Stimulated activated CD4-positive, alpha-beta T cell treated with anti-CD3 and anti-CD28 coated beads, Interleukin-2, amount 100 ng/mL, for 48 hours (primary cell): ENCODE measurements around the gene SMPD3.

Experiments
- DNase-seq, 2 donors: peaks; one replicate each; pipeline ENCODE4 v3.0.0-alpha.2; 2020

SMPD3 gene

DNA sequence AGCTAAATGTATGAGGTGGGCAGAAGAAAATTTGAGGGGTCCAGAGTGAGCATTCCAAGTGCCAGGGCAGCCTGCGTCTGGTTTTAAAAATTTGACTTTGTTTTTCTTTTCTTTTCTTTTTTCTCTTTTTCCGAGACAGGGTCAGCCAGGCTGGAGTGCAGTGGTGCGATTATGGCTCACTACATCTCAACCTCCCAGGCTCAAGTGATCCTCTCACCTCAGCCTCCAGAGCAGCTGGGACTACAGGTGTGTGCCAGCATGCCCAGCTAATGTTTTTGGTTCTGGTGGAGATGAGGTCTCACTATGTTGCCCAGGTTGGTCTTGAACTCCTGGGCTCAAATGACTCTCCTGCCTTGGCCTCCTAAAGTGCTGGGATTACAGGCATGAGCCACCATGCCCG, 15.6 kb downstream of the SMPD3 start:
- DNase-seq, result no peak

- DNase-seq, result no peak
Measured at GRCh38 chr16:68429076-68429854, 19.0 kb downstream of the SMPD3 start.

GRCh38 chr16:68427649-68428303, 20.5 kb downstream of the SMPD3 start:
- no peak for DNase-seq

GRCh38 chr16:68426347-68426652, 22.0 kb downstream of the SMPD3 start:
- DNase-seq, result no peak

GRCh38 chr16:68425498-68426346, 22.6 kb downstream of the SMPD3 start:
- no peak for DNase-seq

DNA sequence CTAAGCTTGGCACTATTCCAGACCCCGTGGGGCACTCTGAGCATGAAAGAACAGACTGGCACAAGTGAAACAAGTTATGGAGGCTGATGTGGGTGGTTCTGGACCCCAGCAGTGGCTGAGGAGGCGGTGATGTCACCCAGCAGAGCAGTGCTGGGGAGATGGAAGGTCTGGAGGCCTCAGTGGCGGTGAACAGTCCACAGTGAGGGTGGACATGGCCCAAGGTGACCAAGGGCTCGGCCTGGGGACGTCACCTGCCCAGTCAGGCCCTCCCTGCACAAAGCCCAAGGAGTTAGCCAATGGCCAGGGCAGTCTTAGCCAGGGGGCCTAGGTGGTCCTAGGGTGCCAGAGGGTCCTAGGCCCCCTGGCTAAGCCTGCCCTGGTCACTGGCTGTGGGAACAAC, 24.5 kb downstream of the SMPD3 start:
- no peak for DNase-seq

GRCh38 chr16:68422396-68422960, 25.8 kb downstream of the SMPD3 start:
- no peak for DNase-seq

DNA sequence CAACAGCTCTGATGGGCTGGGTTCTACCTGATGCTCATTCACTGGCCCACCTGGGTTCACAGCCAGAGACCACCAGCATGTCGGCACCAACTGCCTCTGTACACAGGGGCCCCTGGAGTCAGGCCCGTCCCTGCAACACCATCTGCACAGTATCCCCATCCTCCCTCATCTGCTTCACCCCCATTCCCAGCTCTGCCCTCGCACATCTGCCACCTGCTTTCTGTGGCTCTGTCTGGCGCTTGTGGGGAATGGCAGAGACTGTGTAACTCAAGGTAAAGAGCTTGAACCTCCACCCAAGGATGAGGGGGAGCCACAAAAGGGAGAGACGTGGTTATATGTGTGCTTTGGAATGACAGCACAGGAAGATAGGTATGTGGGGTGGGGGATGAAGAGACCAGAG, 27.2 kb downstream of the SMPD3 start:
- no peak for DNase-seq

DNA sequence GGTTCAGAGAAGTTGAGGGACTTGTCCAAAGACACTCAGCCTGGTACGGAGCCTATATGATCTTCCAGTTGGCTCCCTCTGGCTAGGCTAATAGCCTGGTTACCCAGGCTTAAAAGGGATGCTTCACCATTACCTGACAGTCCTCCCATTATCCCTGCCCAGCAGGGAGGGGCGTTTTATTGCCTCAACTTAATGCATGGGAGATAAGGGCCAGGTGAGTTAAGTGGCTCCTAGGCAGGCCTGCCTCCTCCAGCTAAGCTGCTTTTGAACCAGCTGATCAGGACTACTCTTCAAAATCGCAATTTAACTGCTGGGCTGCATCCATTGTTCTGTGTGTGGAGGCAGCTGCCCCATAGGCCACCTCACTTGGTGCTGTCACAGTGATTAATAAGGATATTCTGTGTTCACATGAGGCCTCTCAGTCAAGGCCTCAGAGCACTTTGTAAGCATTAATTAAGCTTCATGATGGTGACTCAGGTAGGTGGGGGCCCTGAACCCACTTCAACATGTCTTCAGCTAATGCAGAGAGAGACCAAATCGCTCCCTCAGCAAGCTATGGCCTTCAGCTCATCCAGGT, 27.9 kb downstream of the SMPD3 start:
- no peak for DNase-seq

DNA sequence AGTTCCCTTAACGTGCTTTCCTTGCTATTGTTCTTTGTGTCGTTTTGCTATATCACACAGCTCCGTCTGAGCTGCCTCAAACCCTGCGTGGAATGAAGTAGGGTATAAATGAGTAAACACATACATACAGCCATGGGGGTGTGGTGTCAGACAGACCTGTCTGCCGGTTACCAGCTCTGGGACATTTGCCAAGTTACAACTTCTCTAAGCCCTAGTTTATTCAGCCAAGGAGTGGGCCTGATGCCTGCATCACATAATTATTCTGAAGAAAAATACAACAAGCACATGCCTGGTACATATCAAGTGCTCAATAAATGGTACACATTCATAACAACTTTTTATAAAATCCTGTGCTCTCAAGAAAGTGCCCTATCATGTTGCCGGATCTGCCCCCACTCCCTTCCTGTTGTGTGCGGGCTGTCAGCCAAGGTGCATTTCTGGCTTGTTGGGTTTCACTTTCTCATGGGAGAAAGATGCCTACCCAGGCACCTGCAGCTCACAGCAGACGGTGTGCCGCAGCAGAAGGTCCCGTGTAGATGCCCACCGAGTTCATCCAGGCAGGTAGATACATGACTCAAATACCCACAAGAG, 30.5 kb downstream of the SMPD3 start:
- peak; percentile 39 to 41 for DNase-seq

DNA sequence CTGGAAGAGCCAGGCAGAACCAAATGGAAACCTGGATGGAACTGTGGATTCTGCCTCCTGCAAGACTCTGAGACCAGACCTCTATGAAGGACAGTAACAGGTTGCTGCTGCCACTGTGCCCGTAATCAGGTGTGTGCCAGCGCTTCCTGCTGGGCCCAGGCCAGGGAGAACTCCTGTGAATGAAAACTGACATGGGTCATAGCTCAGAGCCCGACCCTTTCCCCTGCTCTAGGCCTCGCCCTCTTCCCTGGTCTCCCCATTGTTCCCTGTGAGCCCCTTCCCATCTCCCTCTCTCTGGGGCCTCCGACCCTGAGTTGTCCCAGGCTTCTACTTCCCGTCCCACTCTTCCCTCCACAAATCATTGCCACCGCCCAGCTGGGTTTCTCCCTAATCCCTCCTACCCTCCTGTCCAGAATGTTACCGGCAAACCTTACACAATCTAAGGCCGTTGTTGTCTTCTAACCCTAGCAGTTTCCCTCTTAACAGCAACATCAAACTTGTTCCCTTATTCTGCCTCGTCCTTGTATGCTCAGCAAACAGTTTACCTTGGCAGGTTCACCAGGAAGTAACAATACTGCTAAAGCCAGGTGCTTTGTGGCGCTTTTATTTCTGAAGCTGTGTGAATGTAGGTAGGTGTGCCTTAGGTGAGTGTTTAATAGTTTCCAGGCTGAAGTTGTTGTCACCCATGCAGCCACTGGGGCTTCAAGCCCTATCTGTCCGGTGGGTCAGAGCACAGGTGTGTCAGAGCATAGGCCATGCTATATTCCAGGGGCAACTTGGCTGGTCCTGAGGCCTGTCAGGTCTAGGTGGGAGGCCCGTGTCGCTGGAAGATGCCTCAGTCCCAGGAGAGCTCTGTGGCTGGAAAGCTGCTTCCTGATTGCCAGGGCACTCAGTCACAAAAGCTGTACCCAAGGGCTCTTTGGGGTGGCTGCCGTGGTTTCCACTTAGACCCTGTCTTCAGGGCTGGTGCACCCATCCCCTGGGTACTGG, 32.0 kb downstream of the SMPD3 start:
- no peak for DNase-seq

GRCh38 chr16:68414581-68414980, 33.7 kb downstream of the SMPD3 start:
- no peak for DNase-seq

GRCh38 chr16:68412061-68412460, 36.2 kb downstream of the SMPD3 start:
- no peak for DNase-seq

- no peak for DNase-seq
Measured at GRCh38 chr16:68411086-68411485, 37.2 kb downstream of the SMPD3 start.

- DNase-seq, result no peak
Measured at GRCh38 chr16:68408967-68409366, 39.3 kb downstream of the SMPD3 start.

- DNase-seq, result no peak
Measured at GRCh38 chr16:68408428-68408827, 39.9 kb downstream of the SMPD3 start.

GRCh38 chr16:68406458-68407152, 41.7 kb downstream of the SMPD3 start:
- no peak for DNase-seq

GRCh38 chr16:68404736-68405345, 43.5 kb downstream of the SMPD3 start:
- no peak for DNase-seq

GRCh38 chr16:68403704-68404103, 44.6 kb downstream of the SMPD3 start:
- no peak for DNase-seq

DNA sequence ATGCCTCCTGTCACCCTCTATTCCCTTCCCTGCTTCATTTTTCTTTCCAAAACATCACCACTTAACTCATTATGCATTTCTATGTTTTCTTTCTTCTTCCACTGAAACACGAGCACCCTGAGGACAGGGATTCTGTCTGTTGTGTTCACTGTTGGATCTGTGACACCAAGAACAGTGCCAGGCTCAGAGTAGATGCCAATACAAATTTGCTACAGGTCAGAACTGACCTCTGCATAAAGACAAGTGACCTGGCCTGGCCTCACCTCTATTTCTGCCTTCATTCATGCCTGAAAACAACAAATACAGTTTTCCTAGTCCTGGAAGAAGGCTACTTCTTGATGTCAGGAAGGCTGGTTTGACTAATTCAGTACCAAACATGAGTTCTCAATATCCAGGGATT, 45.1 kb downstream of the SMPD3 start:
- no peak for DNase-seq

GRCh38 chr16:68402748-68403040, 45.6 kb downstream of the SMPD3 start:
- DNase-seq, result no peak
